ENCODE data around the gene PNKP. TPM values are rescaled to one million over a fixed set of nuclear protein-coding genes. Genes with fewer than 3 reads are reported as not detected.

Gene PNKP
- total and polyA plus RNA-seq, 2 of the 8 experiments (the other 6 are each of a cell fraction or from before 2014, with no cell fraction given), result 45.8 to 105 TPM

DNA sequence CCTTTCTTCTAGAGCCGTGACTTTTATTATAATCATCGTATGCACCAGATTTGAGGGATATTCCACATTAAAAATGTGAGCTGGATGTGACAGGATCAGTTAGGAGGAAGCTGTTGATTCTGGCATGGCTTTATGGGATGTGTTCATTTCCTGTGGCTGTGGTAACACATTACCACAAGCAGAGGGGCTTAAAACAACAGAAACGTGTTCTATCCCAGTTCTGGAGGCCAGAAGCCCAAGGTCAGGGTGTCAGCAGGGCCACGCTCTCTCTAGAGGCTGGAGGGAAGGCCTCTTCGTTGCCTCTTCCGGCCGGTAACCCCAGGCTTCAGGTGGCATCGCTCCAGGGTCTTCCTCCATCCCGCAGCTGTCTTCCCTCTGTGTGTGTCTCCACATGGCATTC is 34.8 kb downstream of the PNKP start:
- Histone ChIP-seq H3K79me1 (ENCODE audit: low read depth, low read length) (peaks cover 5% of the 10 kb centered on the region; the same call in 1 of the 2 replicates), H3K56ac (replicated peaks; ENCODE audit: insufficient read length, low read depth, low read length) (no peak overlapping the region), H2BK5ac (ENCODE audit: low read depth, low read length) (no peak overlapping the region), H2BK12ac (ENCODE audit: low read depth, low read length) (no peak overlapping the region), H3K9me3 (ENCODE audit: insufficient read depth in 2 of 2, low read depth in 1 of 2, low read length in 1 of 2) (no peaks in the 10 kb centered on the region), H3K79me2 (ENCODE audit: control insufficient read depth in 1 of 2, insufficient read depth in 2 of 2, low read length in 2 of 2) (no peaks in the 10 kb centered on the region), H3K36me3 (ENCODE audit: control insufficient read depth in 2 of 4, insufficient read depth in 4 of 4, low read length in 3 of 4) (peaks cover 12 to 37% (median 29%) of the 10 kb centered on the region in 4 experiments; a peak in 6 of 8 replicates), H4K91ac (replicated peaks; ENCODE audit: insufficient read length, low read length) (no peak overlapping the region), H3K18ac (ENCODE audit: extremely low read depth, low read length) (no peak overlapping the region), H2AFZ (ENCODE audit: low read length) (no peak overlapping the region), H4K20me1 (replicated peaks in 1 of 2; ENCODE audit: control insufficient read depth in 1 of 2, insufficient read depth in 2 of 2, low read length in 2 of 2) (peaks cover 7% of the 10 kb centered on the region in 2 experiments), H3K27me3 (replicated peaks in 1 of 4; ENCODE audit: control insufficient read depth in 3 of 4, extremely low read depth in 1 of 4, insufficient read depth in 3 of 4, low read length in 3 of 4) (no peaks in the 10 kb centered on the region), H3K4me3 (ENCODE audit: extremely low read depth in 1 of 4, insufficient read depth in 2 of 4, low read depth in 3 of 4, low read length in 4 of 4) (no peak overlapping the region), H3K14ac (ENCODE audit: insufficient read length) (no peak overlapping the region), H4K5ac (ENCODE audit: insufficient read length, low read depth, low read length) (no peak overlapping the region), H3K4me1 (replicated peaks in 1 of 4; ENCODE audit: control insufficient read depth in 3 of 4, insufficient read depth in 4 of 4, low read length in 3 of 4) (no peaks in the 10 kb centered on the region), H2BK15ac (ENCODE audit: low read length) (no peak overlapping the region), H3K23ac (ENCODE audit: insufficient read length) (no peak overlapping the region), H4K8ac (ENCODE audit: extremely low read depth, insufficient read depth, low read length) (no peak overlapping the region), H3K27ac (ENCODE audit: low read depth, low read length) (no peak overlapping the region), H3K9ac (replicated peaks in 1 of 4; ENCODE audit: extremely low read depth in 1 of 4, low read depth in 3 of 4, low read length in 3 of 4) (no peak overlapping the region), H2AK5ac (ENCODE audit: low read depth, low read length) (no peak overlapping the region), H2BK120ac (replicated peaks; ENCODE audit: low read depth, low read length) (no peak overlapping the region), H3K23me2 (ENCODE audit: low read depth, low read length) (no peaks in the 10 kb centered on the region), H3K4ac (replicated peaks; ENCODE audit: insufficient read length, low read depth, low read length) (no peak overlapping the region), H3K4me2 (ENCODE audit: insufficient read depth in 1 of 2, low read depth in 2 of 2, low read length in 2 of 2) (no peak overlapping the region), H2BK20ac (ENCODE audit: low read length) (no peak overlapping the region)
- 93% methylated on average over 9 of the region's 9 CpGs; no CpG with 5 or more reads in 1 of the 2 experiments for WGBS, 2 experiments (ENCODE audit: extremely low coverage in 1 of 2, insufficient coverage in 1 of 2, insufficient read length in 1 of 2, insufficient replicate concordance in 2 of 2, low coverage in 1 of 2, low lambda C conversion rate in 2 of 2, missing lambda C conversion rate in 1 of 2)
- DNase-seq (ENCODE audit: low read depth in 1 of 2, low spot score in 2 of 2), result no peak
- ChIA-PET POLR2A (ENCODE audit: partially characterized antibody) (interaction anchor here (1.2 to 1.6 kb wide), 3 partner anchors 18 to 26 kb away, joined by 3 to 4 read pairs (median 4); partner anchors contain the start of gene PTOV1), CTCF (ENCODE audit: partially characterized antibody) (interaction anchor here (2.0 to 2.2 kb wide), 2 partner anchors 20 to 22 kb away, joined by 5 to 6 read pairs; partner anchors contain the start of gene FUZ)
- no peak for FAIRE-seq
- TF ChIP-seq HDAC6 (IDR thresholded peaks at IDR 0.05; ENCODE audit: low read depth, low read length), result no peak
- TF ChIP-seq TAF1 (IDR thresholded peaks at IDR 0.05; ENCODE audit: low read depth, low read length), result no peak
- no peak for TF ChIP-seq POLR2A (IDR thresholded peaks at IDR 0.05; ENCODE audit: control extremely low read depth in 1 of 2, low read depth in 2 of 2, low read length in 2 of 2)
- no peak for TF ChIP-seq TAF7 (optimal IDR thresholded peaks at IDR 0.05; ENCODE audit: borderline replicate concordance, low read depth, low read length)
- TF ChIP-seq SAP30 (IDR thresholded peaks at IDR 0.05; ENCODE audit: insufficient read depth, insufficient replicate concordance, low read length), result no peak
- TF ChIP-seq CHD2 (IDR thresholded peaks at IDR 0.05; ENCODE audit: low read length), result no peak
- no peak for TF ChIP-seq ATF2 (IDR thresholded peaks at IDR 0.05; ENCODE audit: low read length)
- no peak for TF ChIP-seq NRF1 (IDR thresholded peaks at IDR 0.05; ENCODE audit: low read depth, low read length)
- TF ChIP-seq KDM5A (IDR thresholded peaks at IDR 0.05; ENCODE audit: low read length), result no peak
- TF ChIP-seq FOSL1 (IDR thresholded peaks at IDR 0.05; ENCODE audit: insufficient read depth, low read depth, low read length), result no peak
- TF ChIP-seq RXRA (IDR thresholded peaks at IDR 0.05; ENCODE audit: insufficient read depth, low read depth, low read length), result no peak
- no peak for TF ChIP-seq HDAC2 (IDR thresholded peaks at IDR 0.05; ENCODE audit: borderline replicate concordance in 1 of 2, low read depth in 2 of 2, low read length in 2 of 2)
- TF ChIP-seq SP2 (IDR thresholded peaks at IDR 0.05; ENCODE audit: low read length), result no peak

All from H1 (cell line).